NCI-H2196 (cell line): Measurements from ENCODE around the gene STMND1.

ENCODE experiments used
- DNase-seq: peaks from one replicate; lab custom pipeline; 2025; ENCODE audit not compliant: unreplicated experiment; lab: John Stamatoyannopoulos, UW

Gene STMND1

DNA sequence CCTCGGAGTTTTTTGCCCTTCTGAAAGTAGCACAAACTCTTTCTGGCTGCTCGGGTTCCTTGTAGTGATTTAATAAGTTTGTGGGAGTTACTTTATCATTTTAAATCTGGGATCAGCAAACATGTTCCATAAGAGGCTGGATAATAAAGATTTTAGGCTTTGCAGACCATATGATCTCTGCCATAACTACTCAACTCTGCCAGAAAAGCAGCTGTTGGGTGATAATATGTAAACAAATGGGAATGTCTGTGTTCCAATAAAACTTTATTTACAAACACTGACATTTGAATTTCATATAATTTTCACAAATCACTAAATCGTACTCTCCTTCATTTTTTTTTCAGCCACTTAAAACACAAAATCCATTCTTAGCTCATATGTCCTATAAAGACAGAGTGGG lies 3.9 kb upstream of the STMND1 start:
- no peak for DNase-seq

DNA sequence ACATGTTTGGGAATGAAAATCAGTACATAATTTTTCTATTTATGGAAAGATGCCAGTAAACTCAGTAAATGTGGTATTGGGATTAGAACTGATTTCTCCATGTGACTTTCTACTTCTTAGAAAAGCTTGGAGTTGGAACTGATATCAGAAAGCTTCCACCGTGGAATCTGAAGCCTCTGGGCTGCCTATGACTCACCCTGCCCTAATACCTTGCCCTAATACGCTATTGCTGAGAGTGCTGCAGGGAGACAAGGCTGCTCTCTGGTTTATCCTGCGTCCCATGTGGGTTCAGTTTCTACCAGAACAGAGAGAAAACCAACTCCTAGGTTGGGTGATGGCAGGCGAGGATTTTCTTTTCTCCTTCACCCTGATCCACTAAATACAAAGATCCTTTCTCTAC lies 3.3 kb upstream of the STMND1 start:
- DNase-seq = no peak

DNA sequence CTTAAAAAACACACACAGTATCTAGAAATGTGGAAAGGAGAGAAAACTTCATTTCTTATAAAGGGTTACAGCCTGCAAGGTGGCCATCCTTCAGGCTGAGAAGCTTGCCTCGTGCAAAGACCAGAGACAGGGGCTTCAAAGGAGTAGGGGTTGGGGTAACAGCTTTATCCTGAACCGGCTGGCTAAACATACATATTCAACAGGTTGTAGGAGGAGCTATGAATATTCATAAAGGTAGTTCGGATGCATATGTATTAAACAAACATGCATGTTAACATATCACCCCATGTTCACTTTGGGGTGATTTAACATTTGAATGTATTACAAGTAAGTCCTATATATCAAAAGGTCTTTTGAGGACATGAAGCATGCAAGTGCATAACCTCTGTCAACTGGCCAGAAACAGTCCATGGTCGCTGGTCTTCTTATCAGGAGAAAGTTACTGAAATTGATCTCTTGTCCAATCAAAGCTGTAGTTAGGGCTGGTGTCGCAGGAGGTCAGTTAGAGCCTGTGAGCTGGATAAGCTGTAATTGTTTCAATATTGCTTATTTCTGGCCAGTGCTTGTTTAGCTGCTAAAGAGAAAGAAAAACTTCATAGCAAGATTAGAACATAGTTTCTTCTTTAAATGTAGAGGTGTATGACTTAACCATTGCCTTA lies 2.3 kb upstream of the STMND1 start:
- no peak for DNase-seq

DNA sequence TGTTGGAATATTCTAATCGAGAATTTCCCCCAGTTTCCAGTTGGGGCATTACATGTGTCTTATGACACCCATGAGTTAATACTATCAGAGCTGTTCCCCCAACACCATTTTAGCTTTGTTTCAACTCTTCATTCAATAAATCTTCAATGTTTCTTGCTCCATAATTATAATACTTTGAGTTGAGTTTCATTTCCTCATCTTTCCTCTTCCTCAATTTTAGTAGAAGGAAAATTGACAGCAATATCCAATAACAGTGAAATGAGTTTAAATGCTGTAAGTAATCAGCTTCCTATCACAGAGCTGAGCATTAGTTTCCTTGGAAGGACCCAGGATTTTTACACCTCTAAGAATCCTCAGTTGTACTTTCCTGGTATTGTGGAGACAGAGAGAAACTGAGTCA lies 1.0 kb upstream of the STMND1 start:
- no peak for DNase-seq

DNA sequence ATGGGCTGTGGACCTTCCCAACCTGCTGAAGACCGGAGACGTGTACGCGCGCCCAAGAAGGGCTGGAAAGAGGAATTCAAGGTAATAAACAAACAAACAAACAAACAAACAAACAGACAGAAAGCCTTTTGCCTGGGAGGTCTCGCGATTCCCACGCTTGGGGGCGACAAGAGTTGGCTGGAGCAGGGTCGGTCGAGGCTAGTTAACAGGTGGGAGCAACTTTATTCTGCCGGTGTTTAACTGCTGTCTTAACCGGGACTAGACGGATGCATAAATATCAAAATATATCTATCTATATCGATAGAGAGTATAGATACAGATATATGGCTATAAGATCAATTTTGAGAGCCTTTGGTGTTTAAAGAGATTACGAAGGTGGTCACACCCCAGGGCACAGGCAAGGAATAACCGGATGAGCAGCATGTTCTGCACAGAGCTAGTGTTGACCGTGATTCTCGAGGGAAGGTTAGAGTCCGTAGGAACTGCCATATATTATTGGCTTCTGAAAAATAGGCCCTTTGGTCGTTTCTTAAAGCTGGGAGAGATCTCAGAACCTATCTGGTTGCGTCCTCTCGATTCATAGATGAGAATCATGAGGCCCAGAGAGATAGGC lies 514 bp downstream of the STMND1 start:
- no peak for DNase-seq

DNA sequence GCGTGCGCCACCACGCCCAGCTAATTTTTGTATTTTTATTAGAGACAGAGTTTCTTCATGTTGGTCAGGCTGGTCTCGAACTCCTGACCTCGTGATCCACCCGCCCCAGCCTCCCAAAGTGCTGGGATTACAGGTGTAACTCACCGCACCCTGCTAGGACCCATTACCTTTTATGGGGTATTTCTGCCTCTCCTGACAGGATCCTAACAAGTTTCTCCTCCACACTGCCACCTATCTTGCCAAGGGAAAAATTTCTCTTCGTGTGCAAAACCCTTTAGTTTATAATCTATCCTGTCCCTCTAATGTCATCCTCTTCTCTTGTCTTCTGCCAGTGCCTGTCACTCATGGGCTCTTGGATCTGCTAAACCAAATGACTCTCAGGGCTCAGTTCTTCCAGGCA lies 1.9 kb downstream of the STMND1 start:
- no peak for DNase-seq

- no peak for DNase-seq
Measured at GRCh38 chr6:17107863-17108262, 6.0 kb downstream of the STMND1 start.

DNA sequence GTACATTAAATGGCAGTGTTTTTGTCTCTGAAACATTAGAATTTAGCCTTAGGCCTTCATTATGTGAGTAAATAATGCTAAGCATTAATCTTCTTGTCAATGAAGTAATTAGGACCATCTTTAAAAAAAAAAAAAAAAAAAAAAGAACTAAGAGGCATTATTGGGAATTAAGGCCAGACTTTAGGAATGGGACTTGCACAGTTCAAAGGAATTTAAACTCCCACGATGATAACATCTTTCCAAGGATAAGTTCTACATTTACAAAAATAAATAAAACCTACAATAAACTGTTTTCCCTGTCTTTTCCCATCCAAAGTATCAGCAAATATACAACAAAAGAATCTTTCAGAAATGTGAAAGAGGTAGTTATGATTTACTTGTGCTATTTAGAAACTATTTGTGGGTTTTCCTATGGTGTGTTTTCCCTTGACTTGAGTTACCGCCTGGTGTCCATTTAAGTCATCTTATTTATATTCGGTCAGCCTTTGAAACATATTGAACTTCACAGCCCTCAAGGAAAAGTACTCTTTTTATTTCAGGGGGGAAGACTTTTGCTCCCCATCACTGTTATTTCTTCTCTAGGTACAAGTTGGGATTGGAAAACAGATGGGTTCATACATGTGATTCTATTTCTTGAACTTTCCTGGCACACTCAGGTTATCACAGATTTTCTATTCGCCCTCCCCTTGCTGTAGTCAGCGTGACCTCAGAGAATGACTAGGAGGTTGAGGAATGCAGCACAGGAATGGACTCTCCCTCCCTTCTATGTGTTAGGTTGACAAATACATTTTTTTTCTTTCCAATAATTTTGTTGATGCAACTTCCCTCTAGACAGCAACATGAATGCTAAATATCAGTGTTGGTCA lies 13.6 kb downstream of the STMND1 start:
- no peak for DNase-seq

DNA sequence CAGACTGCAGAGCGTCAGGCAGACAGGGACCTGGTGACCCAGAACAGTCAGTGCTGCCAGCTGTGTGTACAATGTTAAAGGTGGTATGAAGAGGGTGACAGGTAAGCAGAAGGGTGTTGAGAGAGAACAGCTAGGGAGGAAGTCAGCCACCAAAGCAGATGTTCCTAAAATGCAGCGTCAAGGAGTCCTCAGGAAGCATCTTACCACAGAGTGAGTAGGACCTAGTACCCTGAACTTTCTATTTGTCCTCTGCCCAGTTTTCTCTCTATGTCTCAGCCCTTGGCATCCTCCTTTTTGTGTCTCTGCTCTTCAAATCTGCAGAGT lies 14.2 kb downstream of the STMND1 start:
- no peak for DNase-seq

- no peak for DNase-seq
Measured at GRCh38 chr6:17120019-17120418, 18.2 kb downstream of the STMND1 start.

- DNase-seq = no peak
Measured at GRCh38 chr6:17125407-17125806, 23.6 kb downstream of the STMND1 start.

GRCh38 chr6:17130786-17131185 lies 28.9 kb downstream of the STMND1 start:
- no peak for DNase-seq

- DNase-seq = no peak
Measured at GRCh38 chr6:17132967-17133366, 31.1 kb downstream of the STMND1 start.

- no peak for DNase-seq
Measured at GRCh38 chr6:17138033-17138432, 36.2 kb downstream of the STMND1 start.

DNA sequence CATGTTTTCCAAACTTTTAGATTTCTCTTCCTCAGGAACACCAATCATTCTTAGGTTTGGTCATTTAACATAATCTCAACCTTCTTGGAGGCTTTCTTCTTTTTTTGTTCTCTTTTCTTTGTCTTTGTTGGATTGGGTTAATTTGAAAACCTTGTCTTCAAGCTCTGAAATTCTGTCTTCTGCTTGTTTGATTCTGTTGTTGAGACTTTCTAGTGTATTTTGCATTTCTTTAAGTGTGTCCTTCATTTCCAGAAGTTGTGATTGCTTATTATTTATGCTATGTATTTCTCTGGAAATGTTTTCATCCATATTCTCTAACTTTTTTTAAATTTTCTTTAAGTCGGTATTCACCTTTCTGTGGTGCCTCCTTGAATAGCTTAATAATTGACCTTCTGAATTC lies 42.2 kb downstream of the STMND1 start:
- no peak for DNase-seq

DNA sequence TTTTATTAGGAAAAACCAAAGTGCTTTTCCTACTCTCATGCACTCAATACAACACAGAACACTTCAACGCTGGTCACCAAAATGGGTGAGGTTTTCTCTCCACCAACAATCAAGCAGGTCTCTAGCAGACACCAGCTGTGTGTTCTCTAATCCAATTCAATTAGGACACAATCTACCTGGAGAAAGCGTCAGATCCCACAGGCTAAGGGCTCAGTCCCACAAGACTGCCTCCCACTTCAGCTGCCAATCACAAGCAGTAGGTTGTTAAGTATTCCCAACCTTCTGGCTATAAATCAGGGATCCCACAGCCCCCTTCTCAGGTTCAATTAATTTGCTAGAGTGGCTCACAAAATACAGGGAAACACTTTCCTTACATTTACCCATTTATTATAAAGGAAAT lies 47.7 kb downstream of the STMND1 start:
- DNase-seq = no peak

DNA sequence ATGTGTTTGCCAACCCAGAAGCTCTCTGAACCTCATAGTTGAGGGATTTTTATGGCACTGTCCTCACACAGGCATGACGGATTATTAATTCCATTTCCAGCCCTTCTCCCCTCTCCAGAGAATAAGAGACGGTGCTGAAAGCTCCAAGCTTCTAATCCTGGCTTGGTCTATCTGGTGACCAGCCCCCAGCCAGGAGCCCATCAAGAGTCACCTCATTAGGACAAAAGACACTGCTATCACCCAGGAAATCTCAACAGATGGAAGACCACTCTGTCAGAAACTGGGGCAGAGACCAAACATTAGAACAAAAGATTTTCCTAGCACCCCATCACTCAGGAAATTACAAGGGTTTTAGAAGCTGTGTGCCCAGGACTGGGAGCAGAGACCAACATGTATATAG lies 48.2 kb downstream of the STMND1 start:
- no peak for DNase-seq

GRCh38 chr6:17151888-17152287 lies 50.0 kb downstream of the STMND1 start:
- DNase-seq = no peak

- DNase-seq = no peak
Measured at GRCh38 chr6:17152703-17153102, 50.9 kb downstream of the STMND1 start.

GRCh38 chr6:17156112-17156921 lies 54.5 kb downstream of the STMND1 start:
- DNase-seq = peak; percentile 70

DNA sequence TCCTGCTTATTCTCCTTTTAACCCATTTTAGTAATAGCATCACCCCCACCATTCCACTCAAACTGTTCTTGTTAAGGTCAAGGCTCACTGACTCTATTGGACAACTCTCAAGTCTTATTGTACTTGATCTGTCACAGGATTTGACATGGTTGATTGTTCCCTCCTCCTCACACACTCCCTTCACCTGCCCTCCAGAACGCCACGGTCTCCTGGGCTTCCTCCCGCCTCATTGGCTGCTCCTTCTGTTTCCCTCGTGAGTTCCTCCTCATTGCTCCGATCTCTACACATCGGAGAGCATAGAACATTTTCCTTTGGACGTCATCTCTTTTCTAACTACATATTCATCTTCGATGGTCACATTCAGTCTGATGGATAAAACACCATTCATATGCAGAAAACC lies 55.1 kb downstream of the STMND1 start:
- DNase-seq = no peak

DNA sequence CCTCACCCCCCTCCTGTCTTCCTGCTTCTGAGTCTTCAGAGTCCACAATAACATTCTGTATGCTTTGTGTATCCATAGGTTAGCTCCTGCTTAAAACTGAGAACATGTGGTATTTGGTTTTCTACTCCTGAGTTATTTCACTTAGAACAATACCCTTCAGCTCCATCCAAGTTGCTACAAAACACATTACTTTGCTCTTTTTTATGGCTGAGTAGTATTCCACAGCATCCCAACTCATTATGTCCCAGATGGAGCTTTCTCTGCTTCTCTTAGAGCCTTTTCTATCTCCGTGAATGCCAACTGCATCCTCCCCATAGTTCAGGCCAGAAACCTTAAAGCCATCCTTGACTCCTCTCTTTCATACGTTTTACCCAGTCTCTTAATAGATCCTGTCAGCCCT lies 55.8 kb downstream of the STMND1 start:
- no peak for DNase-seq
